H9 (cell line): ENCODE measurements around the gene RNF148. TPM values are rescaled to one million over a fixed set of nuclear protein-coding genes. Genes with fewer than 3 reads are reported as not detected.

Experiments used
- DNase-seq: peaks from one replicate; pipeline ENCODE4 v3.0.0-alpha.2; 2017
- H2AFZ ChIP-seq: one replicate; pipeline ENCODE4 v1.6.1; 2013; ENCODE audit warnings: mild to moderate bottlenecking, low read length, control low read depth, moderate library complexity
- H2AK5ac ChIP-seq: 2 replicates; pipeline ENCODE4 v1.6.1; 2013; ENCODE audit warnings: low read length, control low read depth, mixed read lengths; ENCODE audit not compliant: insufficient read length
- H2BK120ac ChIP-seq: one replicate; pipeline ENCODE4 v1.6.1; 2013; ENCODE audit warnings: low read depth, mild to moderate bottlenecking, low read length, control low read depth, inconsistent platforms; ENCODE audit not compliant: poor library complexity, severe bottlenecking
- H2BK12ac ChIP-seq: 2 replicates; pipeline ENCODE4 v1.6.1; 2013; ENCODE audit warnings: low read length, control low read depth, mixed read lengths, low read depth; ENCODE audit not compliant: insufficient read length
- H2BK15ac ChIP-seq: 2 replicates; pipeline ENCODE4 v1.6.1; 2013; ENCODE audit warnings: low read depth, low read length, control low read depth
- H2BK20ac ChIP-seq: one replicate; pipeline ENCODE4 v1.6.1; 2013; ENCODE audit warnings: low read depth, mild to moderate bottlenecking, low read length, control low read depth, inconsistent platforms; ENCODE audit not compliant: poor library complexity, severe bottlenecking
- H2BK5ac ChIP-seq: 2 replicates; pipeline ENCODE4 v1.6.1; 2013; ENCODE audit warnings: low read length, control low read depth, mixed read lengths; ENCODE audit not compliant: insufficient read length
- H3K14ac ChIP-seq: 2 replicates; pipeline ENCODE4 v1.6.1; 2013; ENCODE audit warnings: low read length, control low read depth; ENCODE audit not compliant: insufficient read depth
- H3K18ac ChIP-seq: 2 replicates; pipeline ENCODE4 v1.6.1; 2013; ENCODE audit warnings: low read depth, mild to moderate bottlenecking, mixed read lengths, low read length, control low read depth; ENCODE audit not compliant: insufficient read length
- H3K23ac ChIP-seq: 2 replicates; pipeline ENCODE4 v1.6.1; 2013; ENCODE audit warnings: low read length, control low read depth, mixed read lengths, low read depth; ENCODE audit not compliant: insufficient read length
- H3K23me2 ChIP-seq: 2 replicates; pipeline ENCODE4 v1.6.1; 2013; ENCODE audit warnings: low read depth, mild to moderate bottlenecking, mixed read lengths, low read length, control low read depth; ENCODE audit not compliant: insufficient read length, poor library complexity, severe bottlenecking
- H3K27ac ChIP-seq: 2 replicates; pipeline ENCODE4 v1.5.1; 2013; ENCODE audit warnings: low read length, control low read depth, mixed read lengths, low read depth; ENCODE audit not compliant: insufficient read length
- H3K27me3 ChIP-seq: 2 replicates; pipeline ENCODE4 v1.6.1; 2013; ENCODE audit warnings: low read length, control low read depth, inconsistent platforms; ENCODE audit not compliant: insufficient read depth
- H3K4ac ChIP-seq: 2 replicates; pipeline ENCODE4 v1.6.1; 2013; ENCODE audit warnings: low read depth, mild to moderate bottlenecking, control low read depth, inconsistent platforms, low read length, moderate library complexity
- H3K4me1 ChIP-seq: 2 replicates; pipeline ENCODE4 v1.6.1; 2013; ENCODE audit warnings: low read length, control low read depth, inconsistent platforms; ENCODE audit not compliant: insufficient read depth
- H3K4me2 ChIP-seq: 2 replicates; pipeline ENCODE4 v1.6.1; 2013; ENCODE audit warnings: low read length, control low read depth, mixed read lengths; ENCODE audit not compliant: insufficient read length, insufficient read depth
- H3K56ac ChIP-seq: 2 replicates; pipeline ENCODE4 v1.6.1; 2013; ENCODE audit warnings: low read depth, mild to moderate bottlenecking, mixed read lengths, low read length, control low read depth; ENCODE audit not compliant: insufficient read length
- H3K79me1 ChIP-seq: 2 replicates; pipeline ENCODE4 v1.6.1; 2013; ENCODE audit warnings: low read depth, mild to moderate bottlenecking, moderate library complexity, low read length, control low read depth, inconsistent platforms; ENCODE audit not compliant: insufficient read depth, poor library complexity, severe bottlenecking
- H3K79me2 ChIP-seq: 2 replicates; pipeline ENCODE4 v1.6.1; 2013; ENCODE audit warnings: low read length, control low read depth, inconsistent platforms; ENCODE audit not compliant: insufficient read depth
- H3K9ac ChIP-seq: 2 replicates; pipeline ENCODE4 v1.6.1; 2013; ENCODE audit warnings: low read length, control low read depth, mixed read lengths; ENCODE audit not compliant: insufficient read length; ENCODE audit errors: extremely low read depth
- H3K9me3 ChIP-seq: one replicate; pipeline ENCODE4 v1.6.1; 2013; ENCODE audit warnings: low read depth, low read length, inconsistent platforms; ENCODE audit not compliant: control insufficient read depth
- H3T11ph ChIP-seq: one replicate; pipeline ENCODE4 v1.6.1; 2013; ENCODE audit warnings: mild to moderate bottlenecking, low read length, control low read depth, inconsistent platforms
- H4K20me1 ChIP-seq: one replicate; pipeline ENCODE4 v1.6.1; 2013; ENCODE audit not compliant: control insufficient read depth, insufficient read length, insufficient read depth
- H4K5ac ChIP-seq: 2 replicates; pipeline ENCODE4 v1.6.1; 2013; ENCODE audit warnings: low read depth, mild to moderate bottlenecking, mixed read lengths, low read length, control low read depth; ENCODE audit not compliant: insufficient read length
- H4K8ac ChIP-seq: replicated peaks from 2 replicates; pipeline ENCODE4 v1.6.1; 2013; ENCODE audit warnings: low read length, control low read depth, mixed read lengths, low read depth; ENCODE audit not compliant: insufficient read length
- H4K91ac ChIP-seq: 2 replicates; pipeline ENCODE4 v1.6.1; 2013; ENCODE audit warnings: low read depth, mild to moderate bottlenecking, moderate library complexity, mixed read lengths, low read length, control low read depth; ENCODE audit not compliant: insufficient read length
- H3K27ac Mint-ChIP-seq, 3 experiments: 2 replicates in 2 of 3; 3 replicates in 1 of 3; pipeline ENCODE4 v1.8.0; 2020 to 2021; ENCODE audit warnings: mixed read lengths in 3 of 3, mild to moderate bottlenecking in 1 of 3, moderate library complexity in 1 of 3
- H3K27me3 Mint-ChIP-seq: 2 replicates; pipeline ENCODE4 v1.8.0; 2021; ENCODE audit warnings: low read depth, mild to moderate bottlenecking, moderate library complexity, mixed read lengths
- H3K36me3 Mint-ChIP-seq, 3 experiments: 2 replicates in 2 of 3; 3 replicates in 1 of 3; pipeline ENCODE4 v1.8.0; 2020 to 2021; ENCODE audit warnings: low read depth in 3 of 3, mixed read lengths in 3 of 3; ENCODE audit not compliant: insufficient read depth in 1 of 3
- H3K4me1 Mint-ChIP-seq, 2 experiments: 2 replicates each; pipeline ENCODE4 v1.8.0; 2020; ENCODE audit warnings: mixed read lengths in 2 of 2
- H3K4me3 Mint-ChIP-seq, 2 experiments: 2 replicates in 1 of 2; 3 replicates in 1 of 2; pipeline ENCODE4 v1.8.0; 2020 to 2021; ENCODE audit warnings: mild to moderate bottlenecking in 2 of 2, mixed read lengths in 2 of 2, moderate library complexity in 1 of 2
- H3K9me3 Mint-ChIP-seq, 2 experiments: 2 replicates in 1 of 2; 3 replicates in 1 of 2; pipeline ENCODE4 v1.8.0; 2020; ENCODE audit warnings: mild to moderate bottlenecking in 2 of 2, mixed read lengths in 2 of 2, moderate library complexity in 1 of 2
- WGBS: extraction: QIAGEN DNeasy Blood & Tissue Kit; methylation state at CpG from one replicate; pipeline ENCODE4 v1.1.7; 2013; ENCODE audit warnings: missing lambda C conversion rate, low lambda C conversion rate, mixed read lengths; ENCODE audit not compliant: insufficient read length; ENCODE audit errors: extremely low coverage; 5-methylcytosine and 5-hydroxymethylcytosine counted together
- total RNA-seq: library from RNA; stranded (reverse); gene quantifications from 2 replicates; pipeline ENCODE4 v1.2.1, GENCODE V29; 2021
- TF ChIP-seq, protein P1 (sequence below): fragments of 200-600 bp; sonication (generic); conservative IDR thresholded peaks from 3 replicates; pipeline ENCODE4 v1.8.0; 2021; ENCODE audit warnings: antibody characterized with exemption, mild to moderate bottlenecking

RNF148 gene
- total RNA-seq, 1 experiment from 2014 or later = 0.39 TPM

DNA sequence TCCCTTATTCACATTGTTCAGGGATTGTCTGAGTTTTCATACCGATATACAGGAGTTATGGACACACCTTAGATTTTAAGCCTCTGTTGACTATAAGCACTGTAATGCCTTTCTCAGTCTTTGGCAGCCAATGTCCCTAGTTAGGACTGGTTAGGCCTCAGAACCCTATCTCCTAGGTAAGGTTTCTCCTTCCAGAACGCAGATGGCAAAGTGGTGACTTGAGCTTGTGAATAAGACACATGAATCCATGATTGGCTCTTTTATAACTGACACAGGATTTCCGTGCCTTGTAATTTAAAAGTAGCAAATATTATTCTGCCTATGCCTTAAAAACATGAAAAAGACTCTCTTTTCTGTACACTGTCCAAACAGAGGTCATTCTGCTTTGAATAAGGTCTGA is 12.5 kb upstream of the RNF148 start:
- H3K18ac ChIP-seq = no peak overlapping the region
- H3K79me1 ChIP-seq = no peaks in the 10 kb centered on the region
- no peak overlapping the region for H3K23ac ChIP-seq
- Mint-ChIP-seq H3K9me3 (no peaks in the 10 kb centered on the region), H3K4me1 (peaks cover 11 to 16% of the 10 kb centered on the region in 2 experiments), H3K27me3 (no peaks in the 10 kb centered on the region), H3K27ac (no peak overlapping the region), H3K4me3 (no peak overlapping the region), H3K36me3 (no peaks in the 10 kb centered on the region)
- no peaks in the 10 kb centered on the region for H3K79me2 ChIP-seq
- no peak overlapping the region for H2BK20ac ChIP-seq
- H4K20me1 ChIP-seq = no peaks in the 10 kb centered on the region
- no peak overlapping the region for H3K27ac ChIP-seq
- H3K14ac ChIP-seq = no peak overlapping the region
- H3K4me2 ChIP-seq = no peak overlapping the region
- H3K56ac ChIP-seq = no peak overlapping the region
- H4K8ac ChIP-seq = no peak overlapping the region
- H3K4ac ChIP-seq = no peak overlapping the region
- no peak overlapping the region for H2AFZ ChIP-seq
- no peak overlapping the region for H3K9ac ChIP-seq
- no peak overlapping the region for H4K5ac ChIP-seq
- H3K27me3 ChIP-seq = no peaks in the 10 kb centered on the region
- no peak overlapping the region for H2BK120ac ChIP-seq
- TF ChIP-seq, protein P1, sequence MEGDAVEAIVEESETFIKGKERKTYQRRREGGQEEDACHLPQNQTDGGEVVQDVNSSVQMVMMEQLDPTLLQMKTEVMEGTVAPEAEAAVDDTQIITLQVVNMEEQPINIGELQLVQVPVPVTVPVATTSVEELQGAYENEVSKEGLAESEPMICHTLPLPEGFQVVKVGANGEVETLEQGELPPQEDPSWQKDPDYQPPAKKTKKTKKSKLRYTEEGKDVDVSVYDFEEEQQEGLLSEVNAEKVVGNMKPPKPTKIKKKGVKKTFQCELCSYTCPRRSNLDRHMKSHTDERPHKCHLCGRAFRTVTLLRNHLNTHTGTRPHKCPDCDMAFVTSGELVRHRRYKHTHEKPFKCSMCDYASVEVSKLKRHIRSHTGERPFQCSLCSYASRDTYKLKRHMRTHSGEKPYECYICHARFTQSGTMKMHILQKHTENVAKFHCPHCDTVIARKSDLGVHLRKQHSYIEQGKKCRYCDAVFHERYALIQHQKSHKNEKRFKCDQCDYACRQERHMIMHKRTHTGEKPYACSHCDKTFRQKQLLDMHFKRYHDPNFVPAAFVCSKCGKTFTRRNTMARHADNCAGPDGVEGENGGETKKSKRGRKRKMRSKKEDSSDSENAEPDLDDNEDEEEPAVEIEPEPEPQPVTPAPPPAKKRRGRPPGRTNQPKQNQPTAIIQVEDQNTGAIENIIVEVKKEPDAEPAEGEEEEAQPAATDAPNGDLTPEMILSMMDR = no peak
- H3T11ph ChIP-seq = no peak overlapping the region
- no peaks in the 10 kb centered on the region for H3K9me3 ChIP-seq
- H4K91ac ChIP-seq = no peak overlapping the region
- H2BK5ac ChIP-seq = no peak overlapping the region
- WGBS = no CpG with 5 or more reads among the region's 3 CpGs
- H3K4me1 ChIP-seq = peaks cover 4% of the 10 kb centered on the region; the same call in 1 of the 2 replicates
- no peak overlapping the region for H2BK12ac ChIP-seq
- DNase-seq = no peak
- H3K23me2 ChIP-seq = no peaks in the 10 kb centered on the region
- H2AK5ac ChIP-seq = no peak overlapping the region
- H2BK15ac ChIP-seq = no peak overlapping the region
